ENCODE results near the gene ACTL7A. TPM values are rescaled to one million over a fixed set of nuclear protein-coding genes. Genes with fewer than 3 reads are reported as not detected.

The ACTL7A gene
- total and polyA plus RNA-seq, 9 of the 15 experiments (the other 6 are each of a cell fraction or from before 2014, with no cell fraction given) = not detected

- Histone ChIP-seq H3K27ac (ENCODE audit: extremely low read depth, low read depth, low read length) (no peak overlapping the region), H3K4me2 (ENCODE audit: insufficient read depth, low read length) (no peak overlapping the region), H3K9ac (ENCODE audit: insufficient read depth in 1 of 2, low read depth in 2 of 2, low read length in 2 of 2) (no peak overlapping the region), H3K9me1 (ENCODE audit: control insufficient read depth, insufficient read depth, low read length) (no peaks in the 10 kb centered on the region), H3K27me3 (ENCODE audit: control insufficient read depth in 2 of 2, insufficient read depth in 2 of 2, low read length in 2 of 2) (0 out of 5 replicates have a peak, but pooled peaks cover 0 to 2% of the 10 kb centered on the region in 2 experiments), H3K9me3 (replicated peaks; ENCODE audit: control insufficient read depth, insufficient read depth, low read depth, low read length) (no peaks in the 10 kb centered on the region), H3K36me3 (ENCODE audit: control insufficient read depth, insufficient read depth, low read length) (no peaks in the 10 kb centered on the region), H3K4me3 (no peak overlapping the region), H2AFZ (ENCODE audit: low read depth, low read length) (no peak overlapping the region), H4K20me1 (replicated peaks; ENCODE audit: control insufficient read depth, insufficient read depth, low read length) (no peaks in the 10 kb centered on the region), H3K79me2 (ENCODE audit: control insufficient read depth, insufficient read depth, low read length) (no peaks in the 10 kb centered on the region), H3K4me1 (replicated peaks in 1 of 2; ENCODE audit: control insufficient read depth in 2 of 2, insufficient read depth in 2 of 2, low read length in 2 of 2) (peaks cover 0 to 2% of the 10 kb centered on the region in 2 experiments; a peak in 1 of 5 replicates)
- ATAC-seq (no peak), FAIRE-seq (no peak), DNase-seq (ENCODE audit: extremely low read depth in 1 of 4, low spot score in 3 of 4) (no peak)
- no TSS peak for BruUV-seq (replicated peaks)
- in situ Hi-C loops (cut with MboI) = no loop called here
- intact Hi-C loops (cut with micrococcal nuclease) = no loop called here
- CTCF ChIA-PET (ENCODE audit: low intra/inter-chr PET ratio) = no interaction called here
- POLR2A ChIA-PET = interaction anchor here (0.6 to 1.3 kb wide), 4 partner anchors 12 to 20 kb away, joined by 3 to 6 read pairs (median 4); partner anchors contain the start of gene ACTL7B
- TF ChIP-seq ATF1 (CRISPR knock-in tag; IDR thresholded peaks at IDR 0.05) (no peak), ATF1 (tag; IDR thresholded peaks at IDR 0.05) (no peak), ZNF551 (CRISPR knock-in tag; IDR thresholded peaks at IDR 0.05) (no peak), TAF15 (IDR thresholded peaks at IDR 0.05; ENCODE audit: low read depth, low read length) (no peak), NFYB (IDR thresholded peaks at IDR 0.05; ENCODE audit: extremely low read depth, insufficient read length) (no peak), ELK1 (CRISPR knock-in tag; IDR thresholded peaks at IDR 0.05) (no peak), GTF2E2 (tag; IDR thresholded peaks at IDR 0.05) (no peak), SMARCC2 (IDR thresholded peaks at IDR 0.05; ENCODE audit: low read depth) (no peak), NCOR1 (IDR thresholded peaks at IDR 0.05) (no peak), PTTG1 (tag; IDR thresholded peaks at IDR 0.05; ENCODE audit: low read depth) (no peak), BMI1 (IDR thresholded peaks at IDR 0.05; ENCODE audit: low read length) (no peak), RAD51 (IDR thresholded peaks at IDR 0.05; ENCODE audit: borderline replicate concordance, low read depth) (no peak), ZNF217 (CRISPR knock-in tag; IDR thresholded peaks at IDR 0.05) (no peak)
- 10% methylated on average over 2 of the region's 2 CpGs for WGBS (ENCODE audit: insufficient coverage, low coverage, missing lambda C conversion rate)
Measured at GRCh38 chr9:108844391-108844790, 17.7 kb upstream of the ACTL7A start.

Data from K562 (cell line).